A204.1 (cell line): ENCODE data around the gene FNDC5.
"Not testable (repeated sequence)": the region's sequence is repeated elsewhere in the genome, so short reads cannot be mapped to it uniquely, and the experiment has no call there.

ENCODE experiments used
- FAIRE-seq: peaks from 2 replicates; lab custom pipeline; 2012; peaks lifted over from hg19 to GRCh38; lab: Jason Lieb, UNC

The FNDC5 gene

GRCh38 chr1:32870615-32871363 is at the start of gene FNDC5:
Gene FNDC5, minus strand, starts transcription at chr1:32870912.
- FAIRE-seq: no peak

GRCh38 chr1:32919811-32920733 is 49.4 kb upstream of the FNDC5 start:
- no peak for FAIRE-seq

GRCh38 chr1:32918179-32918578 is 47.5 kb upstream of the FNDC5 start:
- no peak for FAIRE-seq

- no peak for FAIRE-seq
Measured at GRCh38 chr1:32917521-32917920, 46.8 kb upstream of the FNDC5 start.

GRCh38 chr1:32915766-32916706 is 45.3 kb upstream of the FNDC5 start:
- no peak for FAIRE-seq

GRCh38 chr1:32910319-32910718 is 39.6 kb upstream of the FNDC5 start:
- FAIRE-seq: no peak

GRCh38 chr1:32907435-32907834 is 36.7 kb upstream of the FNDC5 start:
- no peak for FAIRE-seq

GRCh38 chr1:32906654-32907053 is 35.9 kb upstream of the FNDC5 start:
- no peak for FAIRE-seq

GRCh38 chr1:32905588-32905987 is 34.9 kb upstream of the FNDC5 start:
- FAIRE-seq: not testable (repeated sequence)

GRCh38 chr1:32904797-32905196 is 34.1 kb upstream of the FNDC5 start:
- FAIRE-seq: no peak

- FAIRE-seq: no peak
Measured at GRCh38 chr1:32903991-32904785, 33.5 kb upstream of the FNDC5 start.

- no peak for FAIRE-seq
Measured at GRCh38 chr1:32902535-32902920, 31.8 kb upstream of the FNDC5 start.

GRCh38 chr1:32901823-32902534 is 31.3 kb upstream of the FNDC5 start:
- FAIRE-seq: no peak

- no peak for FAIRE-seq
Measured at GRCh38 chr1:32900956-32901822, 30.5 kb upstream of the FNDC5 start, which contains the start of gene TMEM54. Gene TMEM54, minus strand, starts transcription at chr1:32901389. Its CDS starts 151 bp downstream, at chr1:32901238.

GRCh38 chr1:32900371-32900955 is 29.8 kb upstream of the FNDC5 start:
- FAIRE-seq: no peak

GRCh38 chr1:32899586-32900296 is 29.0 kb upstream of the FNDC5 start:
- no peak for FAIRE-seq

- FAIRE-seq: no peak
Measured at GRCh38 chr1:32898958-32899357, 28.2 kb upstream of the FNDC5 start.

GRCh38 chr1:32898056-32898455 is 27.3 kb upstream of the FNDC5 start:
- no peak for FAIRE-seq
